ENCODE results near the gene CAPS. TPM values are rescaled to one million over a fixed set of nuclear protein-coding genes. Genes with fewer than 3 reads are reported as not detected.

The CAPS gene
- total RNA-seq, 2 donors from 2014 or later = 18.7 to 38.6 TPM

DNA sequence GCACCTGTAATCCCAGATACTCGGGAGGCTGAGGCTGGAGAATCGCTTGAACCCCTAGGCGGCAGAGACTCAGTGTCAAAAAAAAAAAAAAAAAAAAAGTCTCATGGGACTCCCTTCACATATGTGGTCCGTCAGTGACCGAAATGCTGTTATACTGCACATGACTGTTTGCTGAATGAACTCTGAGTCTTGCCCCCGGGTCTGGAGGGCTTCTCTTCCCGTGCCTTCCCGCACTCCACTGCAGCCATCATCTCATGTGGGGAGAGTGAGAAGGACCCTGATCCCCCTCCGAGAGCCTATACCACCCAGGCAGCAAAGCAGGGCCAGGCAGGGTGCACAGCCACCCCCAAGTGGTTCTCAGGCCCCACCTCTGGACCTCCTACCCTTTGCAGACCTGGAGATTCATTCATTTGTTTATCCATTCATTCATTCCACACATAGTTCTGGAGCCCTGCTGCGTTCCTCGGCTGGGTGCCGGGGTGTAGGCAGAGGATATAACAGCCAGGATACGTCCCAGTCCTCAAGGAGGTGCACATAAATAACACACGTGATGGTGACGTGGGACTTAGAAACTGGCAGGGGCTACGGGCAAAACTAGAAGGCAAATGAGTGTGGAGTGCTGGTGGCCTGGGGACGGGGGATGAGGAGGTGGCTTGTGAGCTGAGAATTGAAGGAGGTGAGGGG lies 24.6 kb upstream of the CAPS start:
- Histone ChIP-seq H3K27me3 (no peaks in the 10 kb centered on the region), H3K4me1 (peaks cover 4% of the 10 kb centered on the region), H3K9me3 (no peaks in the 10 kb centered on the region), H3K27ac (no peak overlapping the region), H3K4me3 (no peak overlapping the region), H3K36me3 (replicated peaks in 1 of 2; ENCODE audit: insufficient read depth in 1 of 2, low read depth in 2 of 2) (no peaks in the 10 kb centered on the region)
- no peak for TF ChIP-seq POLR2A (IDR thresholded peaks at IDR 0.05)
- TF ChIP-seq, protein P1, sequence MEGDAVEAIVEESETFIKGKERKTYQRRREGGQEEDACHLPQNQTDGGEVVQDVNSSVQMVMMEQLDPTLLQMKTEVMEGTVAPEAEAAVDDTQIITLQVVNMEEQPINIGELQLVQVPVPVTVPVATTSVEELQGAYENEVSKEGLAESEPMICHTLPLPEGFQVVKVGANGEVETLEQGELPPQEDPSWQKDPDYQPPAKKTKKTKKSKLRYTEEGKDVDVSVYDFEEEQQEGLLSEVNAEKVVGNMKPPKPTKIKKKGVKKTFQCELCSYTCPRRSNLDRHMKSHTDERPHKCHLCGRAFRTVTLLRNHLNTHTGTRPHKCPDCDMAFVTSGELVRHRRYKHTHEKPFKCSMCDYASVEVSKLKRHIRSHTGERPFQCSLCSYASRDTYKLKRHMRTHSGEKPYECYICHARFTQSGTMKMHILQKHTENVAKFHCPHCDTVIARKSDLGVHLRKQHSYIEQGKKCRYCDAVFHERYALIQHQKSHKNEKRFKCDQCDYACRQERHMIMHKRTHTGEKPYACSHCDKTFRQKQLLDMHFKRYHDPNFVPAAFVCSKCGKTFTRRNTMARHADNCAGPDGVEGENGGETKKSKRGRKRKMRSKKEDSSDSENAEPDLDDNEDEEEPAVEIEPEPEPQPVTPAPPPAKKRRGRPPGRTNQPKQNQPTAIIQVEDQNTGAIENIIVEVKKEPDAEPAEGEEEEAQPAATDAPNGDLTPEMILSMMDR (IDR thresholded peaks at IDR 0.05) = no peak
- ATAC-seq = no peak
- DNase-seq = no peak
- WGBS, 2 donors = 46 to 63% methylated on average over 17 of the region's 17 CpGs
- intact Hi-C loops (cut with DNase I) = no loop called here

DNA sequence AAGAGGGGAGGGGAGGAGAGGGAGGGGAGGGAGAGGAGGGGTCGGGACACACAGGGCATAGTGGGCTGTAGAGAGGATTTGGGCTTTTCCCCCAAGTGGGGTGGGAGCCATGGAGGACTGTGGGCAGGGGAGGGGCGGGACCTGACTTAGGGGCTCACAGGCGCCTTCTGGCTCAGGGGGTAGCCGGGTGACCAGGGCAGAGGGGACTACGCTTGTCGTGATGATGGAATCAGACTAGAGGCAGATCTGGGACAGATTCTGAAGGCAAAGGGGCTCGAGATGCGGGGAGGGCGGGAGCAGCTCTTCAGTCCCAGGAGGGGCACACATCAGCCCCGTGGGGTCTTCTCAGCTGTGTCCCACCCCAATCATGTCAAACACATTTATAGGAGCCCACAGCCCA lies 24.0 kb upstream of the CAPS start:
- TF ChIP-seq, protein P1 (IDR thresholded peaks at IDR 0.05) = no peak
- TF ChIP-seq POLR2A (IDR thresholded peaks at IDR 0.05) = no peak
- no peak overlapping the region for H3K4me3 ChIP-seq
- no peak for ATAC-seq
- no peaks in the 10 kb centered on the region for H3K36me3 ChIP-seq (replicated peaks in 1 of 2; ENCODE audit: insufficient read depth in 1 of 2, low read depth in 2 of 2)
- no peak for DNase-seq
- H3K9me3 ChIP-seq = no peaks in the 10 kb centered on the region
- peaks cover 4% of the 10 kb centered on the region for H3K4me1 ChIP-seq
- no peaks in the 10 kb centered on the region for H3K27me3 ChIP-seq
- H3K27ac ChIP-seq = no peak overlapping the region
- WGBS, 2 donors = 45 to 53% methylated on average over 8 to 10 of the region's 10 CpGs
- intact Hi-C loops (cut with DNase I) = loop anchor here (5.0 kb wide), 1 partner anchor 83 kb away; the partner anchor contains the start of gene NRTN

DNA sequence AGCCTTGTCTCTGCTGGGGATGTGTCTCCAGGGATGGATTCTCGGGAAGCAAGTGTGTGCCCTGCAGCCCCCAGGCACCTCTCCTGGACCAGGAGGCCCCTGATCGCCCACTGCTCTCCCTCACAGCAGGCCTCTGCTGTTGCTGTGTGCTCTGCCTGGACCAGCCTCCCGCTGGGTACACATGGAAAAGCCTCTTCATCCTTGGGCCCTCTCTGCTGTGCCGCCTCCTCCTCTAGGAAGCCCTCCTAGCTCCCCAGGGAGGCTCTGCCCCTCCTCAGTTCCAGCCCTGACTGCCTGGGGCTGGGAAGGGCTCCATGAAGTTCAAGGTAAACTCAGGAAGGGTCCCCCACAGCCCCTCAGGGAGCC lies 22.5 kb upstream of the CAPS start:
- ATAC-seq = no peak
- no peak for TF ChIP-seq POLR2A (IDR thresholded peaks at IDR 0.05)
- TF ChIP-seq, protein P1 (IDR thresholded peaks at IDR 0.05) = no peak
- H3K9me3 ChIP-seq = no peaks in the 10 kb centered on the region
- H3K27ac ChIP-seq = no peak overlapping the region
- WGBS, 2 donors = 49 to 90% methylated on average over 3 to 4 of the region's 4 CpGs
- H3K4me3 ChIP-seq = no peak overlapping the region
- DNase-seq = no peak
- intact Hi-C loops (cut with DNase I) = loop anchor here (5.0 kb wide), 1 partner anchor 84 kb away; the partner anchor contains the start of gene NRTN
- peaks cover 4 to 5% of the 10 kb centered on the region in 2 donors for H3K36me3 ChIP-seq (replicated peaks in 1 of 2; ENCODE audit: insufficient read depth in 1 of 2, low read depth in 2 of 2)
- H3K27me3 ChIP-seq = no peaks in the 10 kb centered on the region
- H3K4me1 ChIP-seq = peaks cover 4% of the 10 kb centered on the region

DNA sequence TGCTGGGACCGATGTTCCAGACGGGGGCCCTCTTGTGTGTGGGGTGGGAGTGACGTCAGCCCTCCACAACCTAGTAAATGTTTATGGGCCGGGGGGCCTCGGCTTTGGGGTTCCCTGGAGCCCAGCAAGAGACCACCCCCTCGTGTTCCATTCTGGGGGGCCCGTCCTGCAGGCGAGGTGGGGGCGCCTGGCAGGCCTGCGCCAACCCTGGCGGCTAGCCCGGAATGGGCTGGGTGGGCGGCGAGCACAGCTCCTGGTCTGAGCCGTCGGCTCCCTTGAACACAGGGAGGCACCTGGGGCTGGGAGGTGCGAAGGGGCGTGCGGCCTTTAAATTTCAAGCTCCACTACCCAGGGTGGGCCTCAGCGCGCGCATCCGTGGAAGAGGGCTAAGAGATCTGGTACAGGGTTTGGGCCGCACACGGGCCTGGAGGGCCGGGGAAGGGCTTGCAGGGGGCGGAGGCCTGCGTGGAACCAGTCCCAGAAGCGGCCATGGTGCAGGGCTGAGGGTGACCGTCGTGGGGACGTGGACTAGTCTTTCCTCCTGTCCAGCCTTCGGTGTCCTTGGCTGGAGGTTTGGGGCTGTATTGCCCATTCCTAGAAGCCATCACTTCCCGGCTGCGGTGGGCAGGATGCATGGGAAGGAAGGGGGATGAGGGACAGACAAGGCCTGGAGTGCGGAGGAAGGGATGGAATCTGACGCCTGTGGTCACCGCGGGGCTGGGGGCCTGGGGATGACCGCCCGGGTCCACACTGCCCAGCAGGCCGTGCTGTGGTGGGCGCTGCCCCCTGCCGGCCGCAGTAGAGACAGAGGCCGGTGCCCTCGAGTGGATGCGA lies 21.9 kb upstream of the CAPS start:
- H3K4me3 ChIP-seq = no peak overlapping the region
- no peaks in the 10 kb centered on the region for H3K27me3 ChIP-seq
- no peaks in the 10 kb centered on the region for H3K9me3 ChIP-seq
- H3K4me1 ChIP-seq = peaks cover 4% of the 10 kb centered on the region
- H3K27ac ChIP-seq = no peak overlapping the region
- WGBS, 2 donors = 0 to 7% methylated on average over 1 to 48 of the region's 48 CpGs
- ATAC-seq (peak; percentile 67), DNase-seq (peak; percentile 45 to 62 (median 50))
- intact Hi-C loops (cut with DNase I) = loop anchor here (5.0 kb wide), 1 partner anchor 85 kb away; the partner anchor contains the start of gene NRTN
- H3K36me3 ChIP-seq (replicated peaks in 1 of 2; ENCODE audit: insufficient read depth in 1 of 2, low read depth in 2 of 2) = peaks cover 5 to 7% of the 10 kb centered on the region in 2 donors
- TF ChIP-seq, protein P1 (IDR thresholded peaks at IDR 0.05) = peak; percentile 47 to 74 (median 62)
- TF ChIP-seq POLR2A (IDR thresholded peaks at IDR 0.05) = peak in 1 of 3 donors; percentile 20

All from body of pancreas (tissue), 4 donors.